HG03159 (cell line): ENCODE results near the gene SLC5A1.

Source experiments
- ATAC-seq: cut with Tn5 transposase; IDR thresholded peaks from one replicate; pipeline ENCODE4 v1.9.1; 2021; ENCODE audit warnings: mild to moderate bottlenecking, moderate library complexity; ENCODE audit not compliant: unreplicated experiment

The SLC5A1 gene

DNA sequence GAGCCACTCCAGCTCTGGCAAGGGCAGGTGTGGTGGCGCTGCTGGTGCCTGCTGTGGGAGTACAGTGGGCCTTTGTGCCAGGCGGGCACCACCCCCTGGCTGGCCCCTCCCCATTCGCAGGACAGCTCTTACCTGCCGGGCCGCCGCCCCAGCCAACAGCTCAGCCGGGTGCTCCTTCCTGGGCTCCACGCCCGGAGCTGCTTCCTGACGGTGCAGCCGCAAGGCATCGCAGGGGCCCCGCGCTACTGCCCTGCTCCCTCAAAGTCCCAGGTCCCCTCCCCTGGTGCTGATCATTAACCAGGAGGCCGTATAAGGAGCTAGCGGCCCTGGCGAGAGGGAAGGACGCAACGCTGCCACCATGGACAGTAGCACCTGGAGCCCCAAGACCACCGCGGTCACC is at the start of gene SLC5A1:
Gene SLC5A1 (plus strand): TSS at position 338 of the 400 bp plus-strand sequence. CDS start 21 bp downstream, at position 359.
- ATAC-seq: no peak

DNA sequence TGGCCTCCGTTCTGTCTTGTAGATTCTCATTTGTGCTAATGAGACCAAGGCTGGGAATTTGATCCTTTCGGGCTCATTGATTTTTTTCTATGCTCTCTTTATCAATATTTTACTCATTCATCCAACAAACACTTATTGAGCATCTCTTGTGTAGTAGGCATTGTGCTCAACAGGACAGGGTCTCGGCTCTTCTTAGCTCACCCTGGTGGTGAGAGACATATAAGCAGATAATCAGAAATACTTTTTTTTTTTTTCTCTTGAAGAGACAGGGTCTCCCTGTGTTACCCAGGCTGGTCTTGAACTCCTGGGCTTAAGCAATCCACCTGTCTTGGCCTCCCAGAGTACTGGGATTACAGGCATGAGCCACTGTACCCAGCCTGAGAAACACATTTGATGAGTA is 48.0 kb upstream of the SLC5A1 start:
- no peak for ATAC-seq

- no peak for ATAC-seq
Measured at GRCh38 chr22:31995807-31996206, 47.3 kb upstream of the SLC5A1 start.

DNA sequence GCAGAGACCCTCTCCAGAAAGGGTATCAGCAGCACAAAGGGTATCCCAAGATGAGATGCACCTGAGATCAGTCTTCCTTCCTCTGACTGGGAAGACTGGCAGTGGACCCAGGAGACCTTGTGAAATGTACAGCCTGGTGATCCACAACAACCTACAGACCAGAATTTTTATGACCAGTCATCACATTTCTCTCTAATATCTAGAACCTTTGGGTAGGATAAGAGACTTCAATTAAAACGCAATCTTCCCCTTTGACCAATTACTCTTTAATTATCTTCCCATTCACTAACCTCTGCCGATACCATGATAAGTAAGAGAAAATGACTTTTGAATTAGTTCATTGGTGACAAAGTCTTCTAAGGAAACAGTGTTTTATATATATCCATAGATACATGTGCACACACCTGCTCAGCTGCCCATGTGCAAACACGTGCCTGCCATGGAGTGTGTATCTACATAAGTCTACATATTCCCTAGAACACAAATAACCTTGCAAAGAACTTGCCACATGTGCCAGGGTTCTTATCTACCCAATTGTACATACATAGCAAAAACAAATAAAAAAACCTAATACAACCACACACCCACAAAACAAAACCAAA is 44.2 kb upstream of the SLC5A1 start:
- ATAC-seq: no peak

- ATAC-seq: no peak
Measured at GRCh38 chr22:32000181-32000580, 42.9 kb upstream of the SLC5A1 start.

DNA sequence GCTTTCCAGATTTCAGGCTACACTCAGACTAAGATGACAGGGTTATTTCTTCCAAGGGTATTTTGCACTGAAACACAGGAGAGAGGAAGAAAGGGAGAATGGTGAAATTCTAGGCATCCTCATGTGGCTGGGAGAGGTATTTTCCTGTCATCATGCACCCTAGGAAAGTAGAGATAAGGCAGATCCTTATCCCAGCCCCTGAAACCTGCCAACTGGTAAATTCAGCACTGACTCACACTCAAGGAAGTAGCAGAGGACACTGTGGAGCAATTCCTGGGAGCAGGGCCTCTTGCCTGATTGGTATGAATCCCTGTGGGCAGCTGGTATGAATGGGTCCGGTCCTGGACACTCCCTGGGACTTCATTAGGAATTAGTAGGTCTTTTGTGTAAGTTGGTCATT is 37.6 kb upstream of the SLC5A1 start:
- no peak for ATAC-seq

GRCh38 chr22:32013200-32013599 is 29.9 kb upstream of the SLC5A1 start:
- no peak for ATAC-seq

DNA sequence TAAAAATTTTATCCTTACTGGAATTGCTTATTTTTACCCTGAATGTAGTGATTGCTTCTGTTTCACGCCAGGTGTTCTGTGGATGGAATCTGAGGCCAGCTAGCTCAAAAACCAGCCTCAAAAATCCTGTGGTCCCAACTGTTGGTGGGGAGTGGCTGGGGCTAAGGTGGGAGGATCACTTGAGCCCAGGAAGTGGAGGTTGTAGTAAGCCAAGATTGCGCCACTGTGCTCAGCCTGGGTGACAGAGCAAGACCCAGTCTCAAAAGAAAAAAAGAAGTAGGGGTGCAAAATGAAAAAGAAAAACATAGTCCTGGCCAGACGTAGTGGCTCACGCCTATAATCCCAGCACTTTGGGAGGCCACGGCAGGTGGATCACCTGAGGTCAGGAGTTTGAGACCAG is 27.0 kb upstream of the SLC5A1 start:
- no peak for ATAC-seq

GRCh38 chr22:32018056-32018455 is 25.0 kb upstream of the SLC5A1 start:
- no peak for ATAC-seq

- no peak for ATAC-seq
Measured at GRCh38 chr22:32020117-32020516, 22.9 kb upstream of the SLC5A1 start.

GRCh38 chr22:32021716-32022115 is 21.3 kb upstream of the SLC5A1 start:
- ATAC-seq: no peak

GRCh38 chr22:32023251-32023827 is 19.7 kb upstream of the SLC5A1 start:
- no peak for ATAC-seq

DNA sequence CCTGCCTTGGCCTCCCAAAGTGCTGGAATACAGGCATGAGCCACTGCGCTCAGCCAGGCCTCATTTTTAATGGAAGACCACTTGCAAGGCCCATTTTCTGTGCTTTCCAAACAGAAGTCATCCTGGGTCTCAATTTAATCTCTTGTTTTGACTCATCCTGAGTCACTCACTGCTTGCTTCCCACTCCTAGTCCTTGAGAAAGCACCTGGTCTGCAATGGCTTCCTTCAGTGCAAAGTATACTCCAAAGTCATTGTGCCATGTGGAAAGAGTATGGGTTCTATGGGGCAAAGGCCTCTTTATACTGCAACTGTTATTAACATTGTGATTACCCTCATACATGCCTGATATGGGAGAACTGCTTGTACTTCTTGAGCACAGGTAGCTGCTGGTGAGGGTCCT is 18.3 kb upstream of the SLC5A1 start:
- ATAC-seq: no peak

DNA sequence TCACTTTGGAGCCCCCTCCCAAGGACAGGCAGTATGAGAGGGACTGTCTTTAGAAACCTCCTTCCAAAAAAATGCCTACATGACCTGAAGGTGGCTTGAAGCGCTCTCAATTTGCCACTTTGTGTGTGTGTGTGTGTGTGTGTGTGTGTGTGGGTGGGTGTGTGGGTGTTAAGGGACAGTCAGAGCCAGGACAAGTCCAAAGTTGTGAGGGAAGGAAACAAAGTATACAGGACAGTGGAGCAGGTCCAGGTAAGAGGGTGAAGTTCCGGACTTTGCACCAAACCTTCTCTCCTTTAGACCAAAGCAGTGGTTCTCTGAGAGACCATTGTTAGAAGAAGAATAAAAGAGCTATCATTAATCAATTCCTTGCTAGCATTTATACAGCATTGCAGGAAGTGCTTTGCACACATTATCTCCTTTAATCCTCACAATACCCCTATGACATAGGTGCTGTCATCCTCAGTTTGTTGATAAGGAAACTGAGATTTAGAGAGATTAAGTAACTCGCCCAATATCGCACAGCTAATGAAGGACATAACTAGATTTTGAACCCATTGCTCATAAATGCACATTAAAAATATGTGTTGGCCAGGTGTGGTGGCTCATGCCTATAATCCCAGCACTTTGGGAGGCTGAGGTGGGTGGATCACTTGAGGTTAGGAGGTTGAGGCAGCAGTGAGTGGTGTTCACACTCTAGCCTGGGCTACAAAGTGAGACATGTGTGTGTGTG is 12.4 kb upstream of the SLC5A1 start:
- ATAC-seq: no peak

- ATAC-seq: no peak
Measured at GRCh38 chr22:32031466-32031865, 11.6 kb upstream of the SLC5A1 start.

DNA sequence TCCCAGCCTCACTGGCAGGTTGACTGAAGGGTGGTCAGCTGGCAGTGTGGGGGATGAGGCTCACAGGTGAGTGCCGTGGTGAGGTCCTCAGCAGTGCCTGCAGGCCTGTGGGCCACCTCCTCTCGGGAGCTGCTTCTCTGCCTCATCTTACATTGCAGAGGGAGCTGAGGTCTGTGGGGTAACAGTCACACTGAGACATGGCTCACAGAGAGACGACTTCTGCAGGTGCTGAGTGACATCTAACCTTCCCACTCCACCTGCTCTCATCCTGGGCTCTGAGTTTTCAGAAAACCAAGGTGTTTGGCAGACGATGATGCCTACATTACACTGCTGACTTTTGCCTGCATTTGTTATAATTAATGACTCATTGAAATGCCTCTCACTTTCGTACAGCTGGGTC is 8.8 kb upstream of the SLC5A1 start:
- ATAC-seq: no peak

DNA sequence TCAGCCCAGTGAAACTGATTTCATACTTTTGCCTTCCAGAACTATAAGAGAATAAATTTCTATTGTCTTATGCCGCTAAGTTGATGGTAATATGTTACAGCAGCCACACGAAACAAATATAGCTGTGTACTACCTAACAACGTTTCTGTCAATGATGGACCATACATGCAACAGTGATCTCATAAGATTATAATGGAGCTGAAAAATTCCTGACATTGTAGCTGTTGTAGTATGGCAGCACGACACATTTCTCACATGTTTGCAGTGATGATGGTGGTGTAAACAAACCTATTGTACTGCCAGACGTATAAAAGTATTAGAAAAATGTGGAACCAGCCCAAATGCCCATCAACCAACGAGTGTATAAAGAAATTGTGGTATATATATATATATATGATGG is 5.8 kb upstream of the SLC5A1 start:
- ATAC-seq: no peak

DNA sequence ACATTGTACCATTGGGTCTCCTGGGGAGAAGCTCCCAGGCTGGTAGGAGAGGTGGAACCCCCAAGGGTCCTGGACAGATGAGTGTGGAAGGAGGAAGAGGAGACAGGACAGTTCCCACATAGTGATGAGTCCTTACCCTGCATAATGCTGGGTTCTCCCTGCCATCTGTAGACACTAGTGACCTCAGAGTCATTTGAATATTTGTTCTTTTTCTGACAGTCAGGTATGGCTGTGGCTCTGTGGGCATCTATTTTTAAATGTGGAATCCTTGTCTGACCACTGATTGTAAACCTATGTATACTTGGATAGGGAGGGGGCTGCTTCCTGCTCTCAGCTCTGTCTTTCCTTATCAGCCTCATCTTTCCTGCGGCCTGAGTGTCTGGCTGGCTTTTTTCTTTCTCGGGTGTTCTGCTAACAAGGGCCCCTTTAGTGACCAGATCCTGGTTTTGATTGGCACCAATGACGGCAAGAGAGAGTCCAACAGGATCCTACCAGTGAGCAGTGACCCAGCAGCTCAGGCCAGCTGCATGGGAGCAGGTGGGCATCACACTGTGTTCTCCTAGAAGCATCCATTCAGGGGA is 2.6 kb upstream of the SLC5A1 start:
- ATAC-seq: no peak

- ATAC-seq: no peak
Measured at GRCh38 chr22:32043391-32043790, 330 bp downstream of the SLC5A1 start.

GRCh38 chr22:32044477-32044876 is 1.4 kb downstream of the SLC5A1 start:
- ATAC-seq: no peak

GRCh38 chr22:32044913-32045312 is 1.9 kb downstream of the SLC5A1 start:
- no peak for ATAC-seq

- no peak for ATAC-seq
Measured at GRCh38 chr22:32048069-32048468, 5.0 kb downstream of the SLC5A1 start.
